Measurements from ENCODE around the gene ENOX1. TPM values are rescaled to one million over a fixed set of nuclear protein-coding genes. Genes with fewer than 3 reads are reported as not detected.

Gene ENOX1
- total RNA-seq, 1 experiment from 2014 or later = 0.95 TPM

- H3K79me2 ChIP-seq (ENCODE audit: low read length) = no peaks in the 10 kb centered on the region
- H3K4me1 ChIP-seq (ENCODE audit: insufficient read depth, low read length) = no peaks in the 10 kb centered on the region
- no peak overlapping the region for H3K4me2 ChIP-seq (ENCODE audit: low read length)
- intact Hi-C loops (cut with micrococcal nuclease) = no loop called here
- H2AFZ ChIP-seq (ENCODE audit: low read length) = no peak overlapping the region
- TF ChIP-seq EZH2phosphoT487 (IDR thresholded peaks at IDR 0.05; ENCODE audit: borderline replicate concordance, low read length) (no peak), EZH2 (IDR thresholded peaks at IDR 0.05; ENCODE audit: low read length, unreplicated experiment) (no peak)
- TF ChIP-seq, protein P1, sequence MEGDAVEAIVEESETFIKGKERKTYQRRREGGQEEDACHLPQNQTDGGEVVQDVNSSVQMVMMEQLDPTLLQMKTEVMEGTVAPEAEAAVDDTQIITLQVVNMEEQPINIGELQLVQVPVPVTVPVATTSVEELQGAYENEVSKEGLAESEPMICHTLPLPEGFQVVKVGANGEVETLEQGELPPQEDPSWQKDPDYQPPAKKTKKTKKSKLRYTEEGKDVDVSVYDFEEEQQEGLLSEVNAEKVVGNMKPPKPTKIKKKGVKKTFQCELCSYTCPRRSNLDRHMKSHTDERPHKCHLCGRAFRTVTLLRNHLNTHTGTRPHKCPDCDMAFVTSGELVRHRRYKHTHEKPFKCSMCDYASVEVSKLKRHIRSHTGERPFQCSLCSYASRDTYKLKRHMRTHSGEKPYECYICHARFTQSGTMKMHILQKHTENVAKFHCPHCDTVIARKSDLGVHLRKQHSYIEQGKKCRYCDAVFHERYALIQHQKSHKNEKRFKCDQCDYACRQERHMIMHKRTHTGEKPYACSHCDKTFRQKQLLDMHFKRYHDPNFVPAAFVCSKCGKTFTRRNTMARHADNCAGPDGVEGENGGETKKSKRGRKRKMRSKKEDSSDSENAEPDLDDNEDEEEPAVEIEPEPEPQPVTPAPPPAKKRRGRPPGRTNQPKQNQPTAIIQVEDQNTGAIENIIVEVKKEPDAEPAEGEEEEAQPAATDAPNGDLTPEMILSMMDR (conservative IDR thresholded peaks at IDR 0.05; ENCODE audit: low read depth, low read length) = no peak
- ChIA-PET POLR2A (ENCODE audit: unreplicated experiment) (no interaction called here), CTCF (no interaction called here)
- no peaks in the 10 kb centered on the region for H4K20me1 ChIP-seq (ENCODE audit: low read length)
- DNase-seq = no peak
- ATAC-seq = no peak
- H3K36me3 ChIP-seq (ENCODE audit: low read depth, low read length) = no peaks in the 10 kb centered on the region
- no peak overlapping the region for H3K4me3 ChIP-seq (ENCODE audit: low read length)
- no peaks in the 10 kb centered on the region for H3F3A ChIP-seq (ENCODE audit: low read length, unreplicated experiment)
- no TSS peak for BruUV-seq (replicated peaks)
- H3K9ac ChIP-seq (ENCODE audit: low read length) = no peak overlapping the region
- no peak overlapping the region for H3K27ac ChIP-seq (ENCODE audit: low read length)
- H3K9me2 ChIP-seq (replicated peaks; ENCODE audit: low read length) = no peaks in the 10 kb centered on the region
- H3K9me3 ChIP-seq (ENCODE audit: low read length) = no peaks in the 10 kb centered on the region
- H3K27me3 ChIP-seq (ENCODE audit: low read length) = no peaks in the 10 kb centered on the region
Measured at GRCh38 chr13:43755844-43756243, 30.9 kb downstream of the ENOX1 start.

DNA sequence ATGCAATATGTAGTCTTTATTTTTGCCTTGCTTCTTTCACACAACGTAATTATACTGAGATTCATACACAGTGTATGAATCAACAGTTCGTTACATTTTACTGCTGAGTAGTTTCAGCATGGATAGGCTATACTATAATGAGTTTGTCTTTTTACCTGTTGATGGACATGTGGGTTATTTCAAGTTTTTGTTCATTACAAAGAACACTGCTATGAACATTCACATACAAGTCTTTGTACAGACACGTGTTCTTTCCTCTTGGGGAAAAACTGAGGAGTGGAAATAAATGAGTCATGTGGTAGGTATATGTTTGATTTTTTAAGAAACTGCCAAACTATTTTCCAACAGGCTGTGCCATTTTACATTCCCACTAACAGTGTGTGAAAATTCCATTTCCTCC lies 35.1 kb downstream of the ENOX1 start:
- Histone ChIP-seq H3K9ac (ENCODE audit: low read length) (no peak overlapping the region), H3K79me2 (ENCODE audit: low read length) (no peaks in the 10 kb centered on the region), H3K36me3 (ENCODE audit: low read depth, low read length) (no peaks in the 10 kb centered on the region), H3K4me1 (ENCODE audit: insufficient read depth, low read length) (no peaks in the 10 kb centered on the region), H3K27me3 (ENCODE audit: low read length) (no peaks in the 10 kb centered on the region), H3F3A (ENCODE audit: low read length, unreplicated experiment) (no peaks in the 10 kb centered on the region), H2AFZ (ENCODE audit: low read length) (no peak overlapping the region), H3K4me3 (ENCODE audit: low read length) (no peak overlapping the region), H3K27ac (ENCODE audit: low read length) (no peak overlapping the region), H3K4me2 (ENCODE audit: low read length) (no peak overlapping the region), H3K9me2 (replicated peaks; ENCODE audit: low read length) (no peaks in the 10 kb centered on the region), H3K9me3 (ENCODE audit: low read length) (no peaks in the 10 kb centered on the region), H4K20me1 (ENCODE audit: low read length) (no peaks in the 10 kb centered on the region)
- BruUV-seq (replicated peaks) = no TSS peak
- no peak for ATAC-seq
- TF ChIP-seq, protein P1 (conservative IDR thresholded peaks at IDR 0.05; ENCODE audit: low read depth, low read length) = no peak
- TF ChIP-seq EZH2phosphoT487 (IDR thresholded peaks at IDR 0.05; ENCODE audit: borderline replicate concordance, low read length) = no peak
- TF ChIP-seq EZH2 (IDR thresholded peaks at IDR 0.05; ENCODE audit: low read length, unreplicated experiment) = no peak
- intact Hi-C loops (cut with micrococcal nuclease) = no loop called here
- ChIA-PET CTCF (no interaction called here), POLR2A (ENCODE audit: unreplicated experiment) (no interaction called here)
- DNase-seq = no peak

- no peaks in the 10 kb centered on the region for H4K20me1 ChIP-seq (ENCODE audit: low read length)
- intact Hi-C loops (cut with micrococcal nuclease) = no loop called here
- ATAC-seq = no peak
- H3K9ac ChIP-seq (ENCODE audit: low read length) = no peak overlapping the region
- CTCF ChIA-PET = interaction anchor here (0.5 kb wide), 1 partner anchor 667 kb away, joined by 3 read pairs; no protein-coding TSS in a partner anchor
- H2AFZ ChIP-seq (ENCODE audit: low read length) = no peak overlapping the region
- TF ChIP-seq, protein P1 (conservative IDR thresholded peaks at IDR 0.05; ENCODE audit: low read depth, low read length) = no peak
- no peak for TF ChIP-seq EZH2phosphoT487 (IDR thresholded peaks at IDR 0.05; ENCODE audit: borderline replicate concordance, low read length)
- no peak for TF ChIP-seq EZH2 (IDR thresholded peaks at IDR 0.05; ENCODE audit: low read length, unreplicated experiment)
- H3K4me3 ChIP-seq (ENCODE audit: low read length) = no peak overlapping the region
- POLR2A ChIA-PET (ENCODE audit: unreplicated experiment) = no interaction called here
- H3K27me3 ChIP-seq (ENCODE audit: low read length) = no peaks in the 10 kb centered on the region
- no peaks in the 10 kb centered on the region for H3F3A ChIP-seq (ENCODE audit: low read length, unreplicated experiment)
- no peaks in the 10 kb centered on the region for H3K36me3 ChIP-seq (ENCODE audit: low read depth, low read length)
- no peaks in the 10 kb centered on the region for H3K79me2 ChIP-seq (ENCODE audit: low read length)
- no peaks in the 10 kb centered on the region for H3K9me2 ChIP-seq (replicated peaks; ENCODE audit: low read length)
- no peaks in the 10 kb centered on the region for H3K9me3 ChIP-seq (ENCODE audit: low read length)
- H3K27ac ChIP-seq (ENCODE audit: low read length) = no peak overlapping the region
- BruUV-seq (replicated peaks) = no TSS peak
- no peak overlapping the region for H3K4me2 ChIP-seq (ENCODE audit: low read length)
- DNase-seq = no peak
- H3K4me1 ChIP-seq (ENCODE audit: insufficient read depth, low read length) = no peaks in the 10 kb centered on the region
Measured at GRCh38 chr13:43749503-43749902, 37.3 kb downstream of the ENOX1 start.
